Uterus (tissue), 2 donors: ENCODE results near the gene TOMM20.

Experiments
- POLR2A ChIP-seq, 2 donors: fragments of 450-650 bp; IDR thresholded peaks; one replicate each; pipeline ENCODE4 v1.6.1; 2016; ENCODE audit warnings: antibody characterized with exemption in 2 of 2, mild to moderate bottlenecking in 1 of 2, moderate library complexity in 1 of 2
- TF ChIP-seq, protein P1 (sequence below), 4 experiments: fragments of 200-600 bp in 2 of 4; fragments of 450-650 bp in 2 of 4; sonication (generic) in 2 of 4; IDR thresholded peaks; one replicate each; pipeline ENCODE4 v1.5.1; 2016 to 2019; ENCODE audit warnings: antibody characterized with exemption in 4 of 4, mild to moderate bottlenecking in 2 of 4, moderate library complexity in 1 of 4

DNA sequence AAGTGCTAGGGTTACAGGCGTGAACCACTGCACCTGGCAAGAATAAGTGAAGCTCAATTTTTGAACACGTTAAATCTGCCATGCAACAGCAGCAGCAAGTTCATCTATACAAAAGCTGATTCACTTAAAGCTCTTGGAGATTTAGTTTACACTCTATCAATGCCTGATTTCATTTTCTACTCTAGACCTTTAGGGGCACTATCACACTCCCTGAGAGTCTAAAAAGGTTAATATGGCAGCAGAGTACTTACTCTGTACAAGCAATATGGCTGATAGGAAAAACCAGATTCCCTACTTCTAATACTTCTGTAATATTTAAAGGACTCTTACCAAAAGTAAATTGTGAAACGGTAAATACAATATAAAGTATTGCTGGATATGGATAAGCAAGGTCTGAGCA lies 27.6 kb upstream of the TOMM20 start:
- TF ChIP-seq, protein P1, sequence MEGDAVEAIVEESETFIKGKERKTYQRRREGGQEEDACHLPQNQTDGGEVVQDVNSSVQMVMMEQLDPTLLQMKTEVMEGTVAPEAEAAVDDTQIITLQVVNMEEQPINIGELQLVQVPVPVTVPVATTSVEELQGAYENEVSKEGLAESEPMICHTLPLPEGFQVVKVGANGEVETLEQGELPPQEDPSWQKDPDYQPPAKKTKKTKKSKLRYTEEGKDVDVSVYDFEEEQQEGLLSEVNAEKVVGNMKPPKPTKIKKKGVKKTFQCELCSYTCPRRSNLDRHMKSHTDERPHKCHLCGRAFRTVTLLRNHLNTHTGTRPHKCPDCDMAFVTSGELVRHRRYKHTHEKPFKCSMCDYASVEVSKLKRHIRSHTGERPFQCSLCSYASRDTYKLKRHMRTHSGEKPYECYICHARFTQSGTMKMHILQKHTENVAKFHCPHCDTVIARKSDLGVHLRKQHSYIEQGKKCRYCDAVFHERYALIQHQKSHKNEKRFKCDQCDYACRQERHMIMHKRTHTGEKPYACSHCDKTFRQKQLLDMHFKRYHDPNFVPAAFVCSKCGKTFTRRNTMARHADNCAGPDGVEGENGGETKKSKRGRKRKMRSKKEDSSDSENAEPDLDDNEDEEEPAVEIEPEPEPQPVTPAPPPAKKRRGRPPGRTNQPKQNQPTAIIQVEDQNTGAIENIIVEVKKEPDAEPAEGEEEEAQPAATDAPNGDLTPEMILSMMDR (IDR thresholded peaks at IDR 0.05), result no peak
- no peak for TF ChIP-seq POLR2A (IDR thresholded peaks at IDR 0.05)
